ENCODE data around the gene MESD. TPM values are rescaled to one million over a fixed set of nuclear protein-coding genes. Genes with fewer than 3 reads are reported as not detected.

The MESD gene
- total RNA-seq, 2 experiments from 2014 or later: 20.0 to 20.5 TPM

GRCh38 chr15:81026836-81027599 is 37.4 kb upstream of the MESD start:
- peaks cover 6% of the 10 kb centered on the region for H3K36me3 Mint-ChIP-seq
- CTCF ChIA-PET: interaction anchor here (0.7 to 2.3 kb wide), 2 partner anchors 79 to 239 kb away, joined by 3 to 14 read pairs; no protein-coding TSS in a partner anchor
- POLR2A ChIA-PET: no interaction called here
- H3K9me3 Mint-ChIP-seq: peaks cover 8% of the 10 kb centered on the region
- no peak for DNase-seq
- no peaks in the 10 kb centered on the region for H3K27me3 Mint-ChIP-seq
- H3K4me1 Mint-ChIP-seq (ENCODE audit: low read depth): peaks cover 39% of the 10 kb centered on the region
- H3K27ac Mint-ChIP-seq: no peak overlapping the region
- no peak overlapping the region for H3K4me3 Mint-ChIP-seq
- intact Hi-C loops (cut with micrococcal nuclease): no loop called here

- Mint-ChIP-seq H3K9me3 (peaks cover 8% of the 10 kb centered on the region), H3K27ac (no peak overlapping the region), H3K4me3 (no peak overlapping the region), H3K36me3 (peaks cover 6% of the 10 kb centered on the region), H3K27me3 (no peaks in the 10 kb centered on the region), H3K4me1 (ENCODE audit: low read depth) (peaks cover 39% of the 10 kb centered on the region)
- intact Hi-C loops (cut with micrococcal nuclease): no loop called here
- ChIA-PET CTCF (interaction anchor here (0.6 to 2.3 kb wide), 2 partner anchors 240 to 371 kb away, joined by 3 to 14 read pairs; no protein-coding TSS in a partner anchor), POLR2A (interaction anchor here (0.7 kb wide), 1 partner anchor 25 kb away, joined by 3 read pairs; no protein-coding TSS in a partner anchor)
- DNase-seq: no peak
These were observed 36.2 kb upstream of the MESD start for GRCh38 chr15:81025721-81026370.

- Mint-ChIP-seq H3K9me3 (peaks cover 4% of the 10 kb centered on the region), H3K4me3 (no peak overlapping the region), H3K27me3 (no peaks in the 10 kb centered on the region), H3K27ac (no peak overlapping the region), H3K4me1 (ENCODE audit: low read depth) (peaks cover 39% of the 10 kb centered on the region), H3K36me3 (peaks cover 3% of the 10 kb centered on the region)
- POLR2A ChIA-PET: interaction anchor here (1.9 kb wide), 1 partner anchor 24 kb away, joined by 22 read pairs; the partner anchor contains the start of gene TLNRD1
- intact Hi-C loops (cut with micrococcal nuclease): loop anchor here (5.0 kb wide), 1 partner anchor 38 kb away; the partner anchor contains the start of gene MESD
- no peak for DNase-seq
- CTCF ChIA-PET: interaction anchor here (2.3 kb wide), 1 partner anchor 241 kb away, joined by 14 read pairs; no protein-coding TSS in a partner anchor
These were observed 35.3 kb upstream of the MESD start for GRCh38 chr15:81024936-81025335.

GRCh38 chr15:81024265-81024872 is 34.8 kb upstream of the MESD start:
- no peak for DNase-seq
- H3K27me3 Mint-ChIP-seq: no peaks in the 10 kb centered on the region
- H3K4me1 Mint-ChIP-seq (ENCODE audit: low read depth): peaks cover 35% of the 10 kb centered on the region
- H3K36me3 Mint-ChIP-seq: no peaks in the 10 kb centered on the region
- H3K4me3 Mint-ChIP-seq: peak overlapping the region; percentile 34
- intact Hi-C loops (cut with micrococcal nuclease): loop anchor here (5.0 kb wide), 1 partner anchor 37 kb away; the partner anchor contains the start of gene MESD
- ChIA-PET CTCF (interaction anchor here (0.7 kb wide), 2 partner anchors 13 to 271 kb away, joined by 3 read pairs; no protein-coding TSS in a partner anchor), POLR2A (interaction anchor here (1.0 to 1.9 kb wide), 3 partner anchors 14 to 272 kb away, joined by 4 to 22 read pairs (median 4); partner anchors contain the start of gene TLNRD1)
- peak overlapping the region; percentile 95 for H3K27ac Mint-ChIP-seq
- H3K9me3 Mint-ChIP-seq: no peaks in the 10 kb centered on the region

GRCh38 chr15:81023483-81024264 is 34.1 kb upstream of the MESD start:
- H3K36me3 Mint-ChIP-seq: no peaks in the 10 kb centered on the region

GRCh38 chr15:81021321-81021720 is 31.7 kb upstream of the MESD start:
- ChIA-PET POLR2A (no interaction called here), CTCF (interaction anchor here (2.0 to 2.6 kb wide), 2 partner anchors 20 to 245 kb away, joined by 5 to 9 read pairs; no protein-coding TSS in a partner anchor)
- Mint-ChIP-seq H3K9me3 (no peaks in the 10 kb centered on the region), H3K36me3 (no peaks in the 10 kb centered on the region), H3K4me1 (ENCODE audit: low read depth) (peaks cover 28% of the 10 kb centered on the region), H3K27me3 (no peaks in the 10 kb centered on the region), H3K27ac (no peak overlapping the region), H3K4me3 (no peak overlapping the region)
- intact Hi-C loops (cut with micrococcal nuclease): loop anchor here (5.0 kb wide), 1 partner anchor 34 kb away; the partner anchor contains the start of gene MESD
- no peak for DNase-seq

More at GRCh38 chr15:81023483-81024264, 34.1 kb upstream of the MESD start:
- ChIA-PET CTCF (interaction anchor here (0.7 kb wide), 3 partner anchors 12 to 378 kb away, joined by 3 read pairs; no protein-coding TSS in a partner anchor), POLR2A (interaction anchor here (1.0 to 1.9 kb wide), 3 partner anchors 15 to 273 kb away, joined by 4 to 22 read pairs (median 4); partner anchors contain the start of gene TLNRD1)
- intact Hi-C loops (cut with micrococcal nuclease): loop anchor here (1.0 to 5.0 kb wide), 3 partner anchors 22 to 271 kb away; partner anchors contain the start of gene MESD
- Mint-ChIP-seq H3K27me3 (no peaks in the 10 kb centered on the region), H3K9me3 (no peaks in the 10 kb centered on the region), H3K4me3 (peak overlapping the region; percentile 48), H3K4me1 (ENCODE audit: low read depth) (peaks cover 35% of the 10 kb centered on the region), H3K27ac (peak overlapping the region; percentile 95)
- peak; percentile 55 for DNase-seq

GRCh38 chr15:81018197-81018596 is 28.6 kb upstream of the MESD start:
- intact Hi-C loops (cut with micrococcal nuclease): no loop called here
- peaks cover 4% of the 10 kb centered on the region for H3K4me1 Mint-ChIP-seq (ENCODE audit: low read depth)
- POLR2A ChIA-PET: no interaction called here
- H3K27ac Mint-ChIP-seq: no peak overlapping the region
- H3K9me3 Mint-ChIP-seq: no peaks in the 10 kb centered on the region
- H3K36me3 Mint-ChIP-seq: peaks cover 3% of the 10 kb centered on the region
- H3K4me3 Mint-ChIP-seq: no peak overlapping the region
- DNase-seq: no peak
- no peaks in the 10 kb centered on the region for H3K27me3 Mint-ChIP-seq
- CTCF ChIA-PET: interaction anchor here (1.4 kb wide), 1 partner anchor 248 kb away, joined by 5 read pairs; no protein-coding TSS in a partner anchor

GRCh38 chr15:81016489-81017068 is 27.0 kb upstream of the MESD start:
- no peak for DNase-seq
- ChIA-PET CTCF (interaction anchor here (1.4 kb wide), 1 partner anchor 250 kb away, joined by 5 read pairs; no protein-coding TSS in a partner anchor), POLR2A (no interaction called here)
- peaks cover 2% of the 10 kb centered on the region for H3K4me1 Mint-ChIP-seq (ENCODE audit: low read depth)
- intact Hi-C loops (cut with micrococcal nuclease): no loop called here
- no peaks in the 10 kb centered on the region for H3K9me3 Mint-ChIP-seq
- no peak overlapping the region for H3K27ac Mint-ChIP-seq
- H3K36me3 Mint-ChIP-seq: peaks cover 3% of the 10 kb centered on the region
- no peaks in the 10 kb centered on the region for H3K27me3 Mint-ChIP-seq
- no peak overlapping the region for H3K4me3 Mint-ChIP-seq

- no peak overlapping the region for H3K4me3 Mint-ChIP-seq
- no peaks in the 10 kb centered on the region for H3K9me3 Mint-ChIP-seq
- CTCF ChIA-PET: interaction anchor here (0.6 kb wide), 1 partner anchor 1182 kb away, joined by 3 read pairs; no protein-coding TSS in a partner anchor
- no peaks in the 10 kb centered on the region for H3K27me3 Mint-ChIP-seq
- H3K4me1 Mint-ChIP-seq (ENCODE audit: low read depth): peaks cover 7% of the 10 kb centered on the region
- no peak overlapping the region for H3K27ac Mint-ChIP-seq
- no peak for DNase-seq
- POLR2A ChIA-PET: interaction anchor here (1.3 kb wide), 1 partner anchor 13 kb away, joined by 3 read pairs; no protein-coding TSS in a partner anchor
- peaks cover 3% of the 10 kb centered on the region for H3K36me3 Mint-ChIP-seq
- intact Hi-C loops (cut with micrococcal nuclease): no loop called here
These were observed 26.2 kb upstream of the MESD start for GRCh38 chr15:81015621-81016488.

GRCh38 chr15:81014446-81015093 is 25.0 kb upstream of the MESD start:
- Mint-ChIP-seq H3K4me3 (no peak overlapping the region), H3K9me3 (no peaks in the 10 kb centered on the region), H3K4me1 (ENCODE audit: low read depth) (peaks cover 16% of the 10 kb centered on the region), H3K27ac (no peak overlapping the region), H3K27me3 (no peaks in the 10 kb centered on the region), H3K36me3 (peaks cover 3% of the 10 kb centered on the region)
- POLR2A ChIA-PET: no interaction called here
- DNase-seq: no peak
- intact Hi-C loops (cut with micrococcal nuclease): no loop called here
- CTCF ChIA-PET: no interaction called here
